CD4-positive, alpha-beta T cell treated with Interleukin-15 for 4 hours (primary cell): ENCODE results near the gene ORAI2.
"Not testable (repeated sequence)": the region's sequence is repeated elsewhere in the genome, so short reads cannot be mapped to it uniquely, and the experiment has no call there.

Experiments
- DNase-seq: peaks from one replicate; pipeline ENCODE4 v3.0.0-alpha.2; 2020; ENCODE audit warnings: low spot score

ORAI2 gene

DNA sequence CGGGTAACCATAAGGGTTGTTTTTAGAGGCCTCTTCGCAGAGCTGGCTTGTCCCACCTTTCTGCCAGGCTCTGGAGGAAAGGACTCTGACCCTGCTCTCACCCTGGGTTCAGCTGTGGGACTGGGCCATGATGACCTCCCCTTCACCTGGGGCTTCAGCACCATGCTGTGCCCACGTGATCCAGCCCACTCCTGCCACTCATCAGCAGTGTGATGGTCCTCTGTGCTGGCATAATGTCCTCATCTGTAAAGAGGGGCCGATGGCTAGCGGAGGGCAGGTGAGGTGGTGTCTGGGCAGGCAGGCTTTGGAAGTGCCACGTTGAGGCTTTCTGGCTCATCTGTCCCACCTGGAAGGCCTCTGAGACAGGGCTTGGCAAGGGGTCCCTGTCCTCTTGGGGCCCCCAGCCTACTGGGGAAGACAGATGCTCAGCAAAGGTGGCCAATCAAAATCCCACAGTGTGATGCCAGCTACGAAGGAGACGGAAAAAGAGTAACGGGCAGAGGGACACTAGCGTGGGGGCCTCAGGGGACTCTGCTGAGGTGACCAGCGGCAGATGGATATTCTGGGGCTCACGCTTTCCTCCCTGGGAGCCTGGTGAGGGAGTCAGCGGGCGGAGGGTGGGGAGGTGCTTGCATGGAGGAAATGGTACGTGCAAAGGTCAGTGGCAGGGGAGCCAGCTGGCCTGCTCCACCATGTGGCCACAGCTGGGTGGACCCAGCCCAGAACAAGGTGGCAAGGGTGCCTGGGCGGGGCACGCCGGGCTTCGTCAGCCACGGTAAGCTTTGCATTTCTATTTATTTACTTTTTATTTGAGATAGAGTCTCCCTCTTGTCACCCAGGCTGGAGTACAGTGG is 36.8 kb downstream of the ORAI2 start:
- DNase-seq, result no peak

DNA sequence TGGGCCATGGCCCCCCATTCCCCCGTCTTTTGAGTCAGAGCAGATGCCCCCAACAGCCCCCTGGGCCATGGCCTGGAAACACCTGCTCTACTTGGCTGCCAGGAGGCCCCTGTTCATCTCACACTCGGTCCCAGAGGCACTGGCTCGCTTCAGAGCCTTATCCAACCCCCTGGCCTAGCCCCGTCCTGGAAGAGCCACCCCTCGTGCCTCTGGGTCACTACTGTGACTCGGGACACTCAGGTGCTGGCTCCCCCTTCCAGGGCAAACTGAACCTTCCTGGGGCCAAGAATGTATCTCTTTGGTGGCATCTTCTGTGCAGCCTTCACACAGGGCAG is 38.4 kb downstream of the ORAI2 start:
- no peak for DNase-seq

DNA sequence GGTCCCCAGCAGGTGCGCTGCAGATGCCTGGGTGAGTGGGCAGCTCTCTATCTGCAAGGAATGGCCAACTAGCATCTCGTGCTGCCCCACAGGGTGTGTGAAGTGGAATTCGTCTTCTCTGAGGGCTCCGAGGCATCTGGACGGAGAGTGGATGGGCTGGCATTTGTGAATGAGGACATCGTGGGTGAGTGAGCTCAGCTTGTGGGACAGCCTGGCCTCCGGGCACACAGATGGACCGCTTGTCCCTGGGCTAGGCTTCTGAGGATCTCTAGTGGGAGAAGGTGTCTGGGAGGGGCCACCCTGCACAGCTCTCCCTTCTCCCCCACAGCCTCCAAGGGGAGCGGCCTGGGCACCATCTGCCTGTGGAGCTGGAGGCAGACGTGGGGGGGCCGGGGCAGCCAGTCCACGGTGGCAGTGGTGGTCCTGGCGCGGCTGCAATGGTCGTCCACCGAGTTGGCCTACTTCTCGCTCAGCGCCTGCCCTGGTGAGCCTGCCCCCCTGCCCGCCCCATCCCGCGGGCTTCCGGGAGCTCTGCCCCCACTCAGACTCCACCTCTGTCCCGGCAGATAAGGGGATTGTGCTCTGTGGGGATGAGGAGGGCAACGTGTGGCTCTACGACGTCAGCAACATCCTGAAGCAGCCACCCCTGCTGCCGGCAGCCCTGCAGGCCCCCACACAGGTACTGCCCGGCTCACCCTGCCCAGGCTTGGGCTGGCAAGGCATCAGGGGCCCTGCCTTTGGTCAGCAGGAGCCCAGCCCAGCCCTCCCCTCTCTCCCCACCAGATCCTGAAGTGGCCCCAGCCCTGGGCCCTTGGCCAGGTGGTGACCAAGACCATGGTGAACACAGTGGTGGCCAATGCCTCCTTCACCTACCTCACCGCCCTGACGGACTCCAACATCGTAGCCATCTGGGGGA is 39.0 kb downstream of the ORAI2 start:
- DNase-seq, result no peak

DNA sequence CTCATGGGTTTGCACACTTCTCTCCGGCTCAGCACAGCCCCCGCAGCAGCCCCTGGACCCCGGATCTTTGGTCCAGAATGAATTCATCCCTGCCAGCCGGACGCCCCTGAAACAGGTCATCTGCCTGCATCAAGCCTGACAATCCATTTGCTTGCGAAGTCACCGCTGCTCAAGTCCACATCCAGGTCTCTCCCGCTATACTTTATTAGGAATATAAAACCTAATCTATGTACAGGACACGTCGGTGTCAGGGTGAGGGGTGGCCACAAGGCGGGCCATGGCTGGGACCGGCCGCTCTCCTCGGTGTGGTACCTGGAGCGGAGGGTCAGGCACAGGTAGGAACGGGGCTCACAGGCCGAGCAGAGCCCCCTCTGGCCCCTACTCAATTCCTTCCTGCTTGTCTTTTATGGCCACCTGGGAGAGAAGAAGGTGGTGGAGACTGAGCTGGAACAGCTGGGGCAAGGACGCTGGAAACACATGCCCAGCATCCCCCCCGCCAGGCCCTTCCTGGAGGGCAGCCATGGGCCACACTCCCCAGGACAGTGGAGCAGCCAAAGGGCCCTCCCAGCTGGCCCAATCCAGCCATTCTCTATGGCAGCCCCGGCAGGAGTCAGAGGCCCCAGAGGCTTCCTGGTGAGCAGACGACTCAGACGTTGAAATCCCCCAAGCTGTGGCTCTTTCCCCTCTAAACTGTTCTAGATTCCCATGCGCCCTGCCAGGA is 40.1 kb downstream of the ORAI2 start:
- DNase-seq, result no peak

DNA sequence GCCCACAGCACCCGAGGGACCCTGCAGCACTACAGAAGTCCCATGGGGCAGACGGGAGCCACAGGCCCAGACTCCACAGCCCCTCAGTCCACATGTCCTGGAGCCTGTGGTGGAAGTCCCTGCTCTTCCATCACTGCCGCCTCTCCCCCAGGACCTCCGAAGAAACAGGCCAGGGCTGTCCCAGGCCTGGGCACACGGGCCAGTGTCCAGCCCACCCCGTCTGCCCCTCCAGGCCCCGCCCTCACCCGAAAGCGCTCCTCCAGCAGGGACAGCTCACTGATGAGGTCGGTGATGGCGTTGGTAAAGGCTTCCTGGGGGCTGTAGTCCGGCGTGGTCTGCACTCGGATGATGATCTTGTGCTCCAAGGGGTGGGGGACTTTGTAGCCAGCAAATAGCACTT is 40.7 kb downstream of the ORAI2 start:
- DNase-seq, result not testable (repeated sequence)

DNA sequence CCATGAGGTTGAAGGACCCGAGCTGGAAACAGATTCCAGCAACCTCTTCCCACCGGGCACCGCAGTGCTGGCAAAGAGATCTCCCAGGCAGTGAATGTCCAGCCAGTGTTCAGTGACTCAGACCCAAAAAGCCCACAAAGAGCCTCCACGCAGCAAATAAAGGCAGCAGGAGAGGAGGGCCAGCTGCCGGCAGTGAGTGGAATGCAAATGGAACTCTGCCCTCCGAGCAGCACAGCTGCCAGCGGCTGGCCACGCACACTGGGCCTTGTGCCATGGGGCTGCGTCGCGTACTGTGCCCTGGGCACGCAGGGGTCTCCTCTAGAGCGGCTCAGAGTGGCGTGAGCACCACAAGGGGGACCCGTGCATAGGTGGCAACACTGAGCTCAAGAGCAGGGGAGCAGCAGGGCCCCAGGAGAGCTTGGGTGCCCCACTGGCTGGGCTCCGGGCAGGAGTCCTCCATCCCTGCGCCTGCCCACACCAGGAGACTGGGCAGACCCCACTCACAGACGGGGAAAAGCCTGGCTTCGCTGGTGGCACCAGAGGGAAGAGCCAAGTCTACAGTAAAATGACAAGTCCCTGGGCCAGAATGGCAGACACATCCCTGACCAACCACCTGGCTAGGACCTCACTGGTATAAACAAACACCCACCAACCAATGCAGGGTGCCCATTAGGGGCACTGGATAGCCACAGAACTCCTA is 41.5 kb downstream of the ORAI2 start:
- not testable (repeated sequence) for DNase-seq

DNA sequence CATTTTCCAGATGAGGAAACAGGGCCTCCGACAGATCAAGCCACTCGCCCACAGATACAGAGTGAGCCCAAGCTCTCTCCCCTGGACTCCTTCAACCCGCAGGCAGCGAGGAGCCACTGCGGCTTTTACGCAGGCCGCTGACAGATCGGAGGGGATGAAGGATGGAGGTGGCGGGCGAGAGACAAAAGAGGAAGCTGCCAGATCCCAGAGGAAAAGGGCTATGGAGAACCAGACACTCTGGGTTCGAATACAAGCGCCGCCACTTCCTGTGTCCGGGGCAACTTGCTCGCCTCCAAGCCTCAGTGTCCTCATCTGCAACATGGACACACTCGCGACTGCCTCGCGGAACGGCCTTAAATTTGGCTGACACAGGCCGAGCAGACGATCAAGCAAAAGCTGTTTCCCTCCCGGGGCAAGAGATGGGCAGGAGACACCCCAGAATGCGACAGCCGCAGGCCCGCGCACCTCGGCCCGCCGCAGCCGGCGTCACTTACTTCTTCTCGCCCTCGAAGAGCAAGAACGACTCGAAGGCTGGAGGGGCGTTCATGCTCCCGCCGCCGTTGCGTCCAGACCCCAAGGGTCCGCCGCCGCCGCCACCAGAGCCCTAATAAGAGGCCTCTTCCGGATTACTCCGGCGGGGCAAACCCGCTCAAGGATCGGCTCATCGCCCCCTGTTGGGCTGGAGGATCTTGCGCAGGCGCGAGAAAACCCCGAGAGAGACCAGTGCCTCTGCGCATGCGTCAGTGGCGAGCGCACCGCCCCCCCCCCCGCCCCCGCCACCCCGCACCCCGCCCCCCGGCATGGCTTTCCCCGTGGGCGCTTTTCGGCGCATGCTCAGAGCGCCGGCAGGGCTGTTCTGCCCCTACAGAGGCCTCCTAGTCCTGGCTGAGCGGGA is 45.2 kb downstream of the ORAI2 start, which contains the start of gene POLR2J:
TSS of gene POLR2J (minus strand) at position 609 of the 895 bp plus-strand sequence. CDS start at position 547, 62 bp downstream.
- peak; percentile 95 for DNase-seq

DNA sequence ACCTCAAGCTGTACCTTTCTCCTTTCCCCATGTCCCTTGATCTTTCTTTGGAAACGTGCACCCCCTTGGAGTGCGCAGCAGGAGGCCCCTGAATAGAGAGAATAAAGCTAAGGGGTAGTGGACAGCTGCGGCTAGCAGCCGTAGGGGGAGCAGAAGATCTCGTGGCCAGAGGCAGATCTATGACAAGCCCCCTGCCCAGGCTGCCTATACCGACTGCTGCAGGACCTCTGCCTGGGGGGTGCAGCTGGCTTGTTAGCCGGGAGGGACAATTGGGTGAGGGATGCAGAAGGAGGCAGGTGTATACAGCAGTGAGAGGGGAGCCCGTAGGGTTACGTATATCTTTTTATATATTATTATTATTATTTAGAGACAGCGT is 45.8 kb downstream of the ORAI2 start:
- DNase-seq, result not testable (repeated sequence)

DNA sequence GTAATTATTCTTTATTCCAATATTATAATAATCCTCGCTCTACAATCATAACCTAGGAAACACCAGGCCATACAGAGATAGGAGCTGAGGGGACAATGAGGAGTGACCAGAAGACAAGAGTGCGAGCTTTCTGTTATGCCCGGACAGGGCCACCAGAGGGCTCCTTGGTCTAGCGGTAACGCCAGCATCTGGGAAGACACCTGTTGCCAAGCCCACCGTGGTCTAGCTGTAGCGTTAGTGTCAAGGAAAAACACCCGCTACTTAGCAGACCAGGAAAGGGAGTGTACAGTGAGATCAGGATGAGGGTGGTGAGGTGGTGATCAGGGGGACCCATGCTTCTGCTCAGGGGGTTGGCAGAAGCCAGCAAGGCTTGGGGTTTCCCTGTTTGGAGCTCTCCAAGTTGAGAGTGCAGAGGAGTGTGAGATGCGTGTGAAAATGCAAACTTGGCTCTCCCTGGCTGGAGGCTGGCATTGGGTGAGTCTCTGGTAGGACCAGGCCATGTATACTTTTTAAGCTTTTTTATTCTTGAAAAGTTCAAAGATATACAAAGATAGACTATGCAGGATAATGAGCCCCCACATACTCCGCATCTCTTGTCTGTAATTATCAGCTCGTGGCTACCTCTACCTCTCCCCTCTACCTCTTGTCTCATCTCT is 46.7 kb downstream of the ORAI2 start:
- DNase-seq, result peak; percentile 34

DNA sequence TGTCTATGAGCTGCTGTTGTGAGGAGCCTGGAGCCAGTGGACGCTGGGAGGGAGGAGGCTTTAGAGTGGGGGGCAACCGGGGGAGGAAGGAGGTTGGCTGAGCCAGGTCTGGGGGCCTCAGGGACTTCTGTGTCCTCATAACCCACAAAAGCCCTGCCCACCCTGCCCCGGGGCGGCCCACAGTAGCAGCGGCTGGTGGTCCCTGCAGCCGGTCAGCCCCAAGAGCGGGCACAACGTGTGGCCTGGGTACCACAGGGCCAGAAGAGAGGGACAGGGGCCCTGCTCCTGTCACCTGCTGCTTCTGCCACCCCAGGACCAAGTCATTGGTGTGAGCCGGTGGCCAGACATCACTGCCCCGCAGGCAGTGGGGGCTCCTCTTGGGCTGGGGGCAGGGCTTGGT is 48.6 kb downstream of the ORAI2 start:
- DNase-seq, result not testable (repeated sequence)

DNA sequence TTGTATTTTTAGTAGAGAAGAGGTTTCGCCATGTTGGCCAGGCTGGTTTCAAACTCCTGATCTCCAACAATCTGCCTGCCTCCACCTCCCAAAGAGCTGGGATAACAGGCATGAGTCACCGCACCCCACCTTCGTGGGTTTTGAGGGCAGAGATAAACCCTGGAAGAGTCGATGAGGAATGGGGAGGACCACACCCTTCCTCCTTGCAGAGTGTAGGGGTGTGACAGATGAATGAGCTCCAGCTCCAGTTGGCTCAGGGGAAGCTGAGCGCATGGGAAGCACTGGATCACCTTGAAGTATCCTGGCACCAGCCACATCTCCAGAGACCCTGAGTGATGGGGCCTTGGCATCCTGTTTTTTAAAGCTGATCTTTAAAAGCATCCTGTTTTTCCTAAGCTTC is 50.9 kb downstream of the ORAI2 start:
- DNase-seq, result not testable (repeated sequence)

DNA sequence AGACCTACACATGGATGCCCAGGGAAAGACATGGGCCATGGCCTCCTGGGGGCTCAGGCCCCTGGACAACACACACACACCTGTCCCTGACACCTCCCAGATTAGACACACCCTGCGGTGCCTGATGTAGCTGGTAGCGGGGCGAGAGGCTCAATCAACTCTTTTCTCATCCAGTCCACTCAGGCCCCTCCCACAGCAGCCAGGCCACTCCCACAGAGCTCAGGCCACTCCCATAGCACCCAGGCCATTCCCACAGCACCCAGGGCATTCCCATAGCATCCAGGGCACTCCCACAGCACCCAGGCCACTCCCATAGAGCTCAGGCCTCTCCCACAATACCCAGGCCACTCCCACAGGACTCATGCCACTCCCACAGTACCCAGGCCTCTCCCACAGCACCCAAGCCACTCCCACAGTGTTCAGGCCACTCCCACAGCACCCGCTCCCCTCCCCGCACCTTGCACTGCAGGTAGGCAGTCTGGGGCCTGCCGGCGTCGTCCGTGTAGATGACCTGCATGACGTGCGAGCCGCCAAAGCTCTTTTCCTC is 57.2 kb downstream of the ORAI2 start:
- not testable (repeated sequence) for DNase-seq

DNA sequence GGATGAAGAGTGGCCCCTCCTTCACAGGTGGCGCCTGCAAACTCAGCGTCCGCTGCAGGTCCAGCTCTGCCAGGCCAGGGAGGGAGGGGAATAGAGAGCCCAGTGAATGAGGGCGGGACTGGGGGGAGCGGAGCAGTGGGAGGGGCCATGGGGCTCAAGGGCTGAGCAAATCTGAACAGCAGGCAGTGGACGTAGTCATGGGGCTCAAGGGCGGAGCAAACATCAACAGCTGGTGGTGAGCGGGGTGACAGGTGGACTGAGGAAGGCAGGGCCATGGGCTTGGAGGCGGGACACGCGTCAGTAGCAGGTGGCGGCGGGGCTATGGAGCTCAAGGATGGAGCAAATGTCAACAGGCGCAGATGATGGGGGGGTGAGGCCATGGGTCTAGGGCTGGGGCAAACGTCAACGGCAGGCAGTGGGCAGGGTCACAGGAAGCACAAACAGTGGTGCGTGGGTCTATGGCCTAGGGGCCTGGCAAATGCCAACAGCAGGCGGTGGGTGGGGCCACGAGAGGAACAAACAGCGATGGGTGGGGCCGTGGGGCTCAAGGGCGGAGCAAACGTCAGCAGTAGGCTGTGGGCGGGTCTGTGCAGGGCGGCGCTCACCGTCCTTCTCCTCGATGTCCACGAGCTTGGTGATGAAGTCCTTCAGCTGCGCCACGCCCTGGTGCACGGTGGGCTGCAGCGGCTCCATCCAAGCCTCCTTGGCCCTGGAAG is 60.0 kb downstream of the ORAI2 start:
- not testable (repeated sequence) for DNase-seq

DNA sequence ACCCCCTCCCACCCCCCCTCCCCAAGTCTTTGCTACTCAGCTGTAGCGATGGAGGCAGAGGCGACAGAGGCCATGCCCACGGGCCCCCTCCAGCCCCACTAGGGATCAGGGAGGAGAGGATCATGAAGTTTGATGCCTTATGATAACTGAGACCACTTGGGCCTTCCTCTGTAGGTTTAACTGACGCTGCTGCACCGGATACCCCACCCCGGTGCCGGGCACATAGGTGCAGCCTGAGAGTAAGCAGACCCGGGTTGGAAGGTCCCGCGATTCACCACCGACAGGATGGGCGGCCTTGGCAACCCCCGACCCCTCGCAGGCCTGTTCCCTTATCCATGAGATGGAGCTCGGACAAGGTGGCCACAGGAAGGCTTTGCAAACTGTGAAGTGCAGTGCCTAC is 60.7 kb downstream of the ORAI2 start:
- DNase-seq, result peak; percentile 34

DNA sequence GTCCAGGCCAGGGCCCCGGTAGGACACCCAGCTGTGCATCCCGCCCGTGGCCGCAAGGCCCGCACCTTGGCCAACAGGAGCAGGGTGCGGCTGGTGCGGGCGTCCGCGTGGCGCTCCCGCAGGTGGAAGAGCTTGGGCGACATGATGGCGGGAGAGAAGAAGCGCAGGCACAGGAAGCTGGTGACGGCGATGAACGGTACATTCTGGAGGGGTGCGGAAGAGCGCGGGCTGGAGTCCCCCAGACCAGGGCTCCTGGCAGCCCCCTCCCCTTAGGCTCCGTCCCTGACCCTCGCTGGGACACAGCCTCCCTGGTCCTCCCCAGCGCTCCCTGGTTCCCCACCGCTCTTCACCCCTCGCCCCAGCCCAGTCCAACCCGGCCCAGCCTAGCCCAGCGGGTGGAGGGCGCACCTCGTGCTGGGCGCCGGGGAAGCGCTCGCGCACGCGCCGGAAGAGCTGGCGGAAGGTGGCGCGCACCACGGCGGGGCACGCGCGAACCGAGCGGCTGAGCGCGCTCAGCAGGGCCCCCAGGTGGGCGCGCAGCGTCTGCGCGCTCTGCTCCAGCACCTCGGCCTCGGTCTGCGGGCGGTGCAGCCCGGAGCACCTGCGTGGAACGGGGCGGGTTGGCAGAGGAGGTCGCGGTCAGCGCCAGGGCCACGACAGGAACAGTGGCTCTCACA is 61.2 kb downstream of the ORAI2 start:
- not testable (repeated sequence) for DNase-seq

DNA sequence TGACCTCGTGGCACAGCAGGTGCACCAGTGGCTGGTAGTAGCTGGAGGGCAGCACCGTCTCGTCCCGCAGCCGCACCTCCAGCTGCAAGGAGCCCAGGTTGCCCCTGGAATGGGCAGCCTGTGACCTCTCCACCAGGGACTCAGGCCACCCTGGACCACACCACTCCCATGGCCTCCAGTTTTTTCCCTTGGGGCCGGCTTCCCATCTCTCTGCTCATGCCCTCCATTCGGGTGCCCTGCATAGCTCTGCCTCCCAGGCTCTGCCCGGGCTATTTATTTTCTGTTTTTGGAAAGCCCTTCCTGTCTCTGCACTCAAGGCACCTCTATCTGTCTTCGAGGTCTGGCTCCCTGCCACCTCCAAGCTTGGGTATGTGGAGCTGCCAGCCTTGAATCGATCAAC is 63.5 kb downstream of the ORAI2 start:
- DNase-seq, result not testable (repeated sequence)

DNA sequence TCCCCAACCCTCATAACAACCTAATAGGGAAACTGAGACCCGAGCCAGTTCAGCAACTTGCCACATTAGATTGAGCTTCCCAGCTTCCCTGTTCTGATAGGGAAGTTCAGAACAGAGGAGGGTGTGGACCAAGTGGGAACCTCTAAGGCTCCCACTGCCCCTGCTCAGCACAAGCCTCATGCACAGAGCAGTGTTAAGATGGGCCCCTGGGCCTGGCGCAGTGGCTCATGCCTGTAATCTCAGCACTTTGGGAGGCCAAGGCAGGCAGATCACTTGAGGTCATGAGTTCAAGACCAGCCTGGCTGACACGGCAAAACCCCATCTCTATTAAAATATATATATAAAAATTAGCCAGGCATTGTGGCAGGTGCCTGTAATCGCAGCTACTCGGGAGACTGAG is 63.9 kb downstream of the ORAI2 start:
- not testable (repeated sequence) for DNase-seq

DNA sequence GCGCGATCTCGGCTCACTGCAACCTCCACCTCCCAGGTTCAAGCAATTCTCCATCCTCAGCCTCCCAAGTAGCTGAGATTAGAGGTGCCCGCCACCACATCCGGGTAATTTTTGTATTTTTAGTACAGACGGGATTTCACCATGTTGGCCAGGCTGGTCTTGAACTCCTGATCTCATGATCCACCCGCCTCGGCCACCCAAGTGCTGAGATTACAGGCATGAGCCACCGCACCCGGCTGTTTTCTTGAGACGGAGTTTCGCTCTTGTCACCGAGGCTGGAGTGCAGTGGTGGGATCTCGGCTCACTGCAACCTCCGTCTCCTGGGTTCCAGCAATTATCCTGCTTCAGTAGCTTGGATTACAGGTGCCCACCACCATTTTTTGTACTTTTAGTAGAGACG is 64.9 kb downstream of the ORAI2 start:
- DNase-seq, result not testable (repeated sequence)
